Ectodermal cell (in vitro differentiated cells): Measurements from ENCODE around the gene OTC.

ENCODE experiments used
- H3K27ac ChIP-seq: 2 replicates; pipeline ENCODE4 v1.7.0; 2013; ENCODE audit warnings: mild to moderate bottlenecking, low read depth, low read length; ENCODE audit not compliant: insufficient read depth, poor library complexity, severe bottlenecking
- H3K27me3 ChIP-seq: 2 replicates; pipeline ENCODE4 v1.7.0; 2013; ENCODE audit warnings: mild to moderate bottlenecking, low read length; ENCODE audit not compliant: insufficient read depth, control insufficient read depth, poor library complexity, severe bottlenecking
- H3K36me3 ChIP-seq: one replicate; pipeline ENCODE4 v1.7.0; 2013; ENCODE audit warnings: low read length; ENCODE audit not compliant: control insufficient read depth, insufficient read depth
- H3K4me1 ChIP-seq: one replicate; pipeline ENCODE4 v1.7.0; 2013; ENCODE audit warnings: low read length; ENCODE audit not compliant: control insufficient read depth, insufficient read depth
- H3K4me3 ChIP-seq: 2 replicates; pipeline ENCODE4 v1.7.0; 2013; ENCODE audit warnings: low read depth, low read length, control low read depth; ENCODE audit not compliant: insufficient read depth
- H3K9me3 ChIP-seq: 2 replicates; pipeline ENCODE4 v1.7.0; 2013; ENCODE audit warnings: mild to moderate bottlenecking, low read length, moderate library complexity; ENCODE audit not compliant: control insufficient read depth
- WGBS, 2 experiments: methylation state at CpG; one replicate each; pipeline ENCODE4 v1.1.7; 2013; ENCODE audit warnings: missing lambda C conversion rate in 2 of 2; 5-methylcytosine and 5-hydroxymethylcytosine counted together

OTC gene

GRCh38 chrX:38452603-38453002 is 100.2 kb downstream of the OTC start:
- no peak overlapping the region for H3K4me3 ChIP-seq

GRCh38 chrX:38458071-38458470 is 105.7 kb downstream of the OTC start:
- 92 to 100% methylated on average over 1 of the region's 1 CpG for WGBS, 2 experiments

More at GRCh38 chrX:38452603-38453002, 100.2 kb downstream of the OTC start:
- Histone ChIP-seq H3K36me3 (no peaks in the 10 kb centered on the region), H3K27ac (no peak overlapping the region), H3K4me1 (no peaks in the 10 kb centered on the region), H3K9me3 (no peaks in the 10 kb centered on the region), H3K27me3 (no peaks in the 10 kb centered on the region)

GRCh38 chrX:38462257-38462656 is 109.9 kb downstream of the OTC start:
- H3K9me3 ChIP-seq = no peaks in the 10 kb centered on the region
- no peak overlapping the region for H3K4me3 ChIP-seq
- no peaks in the 10 kb centered on the region for H3K36me3 ChIP-seq
- no peaks in the 10 kb centered on the region for H3K4me1 ChIP-seq
- no peaks in the 10 kb centered on the region for H3K27me3 ChIP-seq
- H3K27ac ChIP-seq = no peak overlapping the region

More at GRCh38 chrX:38458071-38458470, 105.7 kb downstream of the OTC start:
- Histone ChIP-seq H3K27ac (no peak overlapping the region), H3K9me3 (no peaks in the 10 kb centered on the region), H3K4me1 (no peaks in the 10 kb centered on the region), H3K36me3 (no peaks in the 10 kb centered on the region), H3K4me3 (no peak overlapping the region), H3K27me3 (no peaks in the 10 kb centered on the region)

- no peak overlapping the region for H3K4me3 ChIP-seq
- no peaks in the 10 kb centered on the region for H3K27me3 ChIP-seq
- no peaks in the 10 kb centered on the region for H3K36me3 ChIP-seq
- WGBS, 2 experiments = 78 to 84% methylated on average over 1 of the region's 1 CpG
- H3K27ac ChIP-seq = no peak overlapping the region
- H3K9me3 ChIP-seq = no peaks in the 10 kb centered on the region
- no peaks in the 10 kb centered on the region for H3K4me1 ChIP-seq
Measured at GRCh38 chrX:38465686-38466085, 113.3 kb downstream of the OTC start.

GRCh38 chrX:38468563-38469157 is 116.3 kb downstream of the OTC start:
- 83 to 87% methylated on average over 6 of the region's 6 CpGs for WGBS, 2 experiments
- Histone ChIP-seq H3K36me3 (no peaks in the 10 kb centered on the region), H3K27ac (no peak overlapping the region), H3K9me3 (no peaks in the 10 kb centered on the region), H3K27me3 (no peaks in the 10 kb centered on the region), H3K4me1 (no peaks in the 10 kb centered on the region), H3K4me3 (no peak overlapping the region)
